Mesenchymal stem cell (in vitro differentiated cells and primary cell): ENCODE results near the gene LRRK2.
A peak's percentile ranks its signal among the peaks of the same experiment; 100 is the strongest.
"Not testable (repeated sequence)": the region's sequence is repeated elsewhere in the genome, so short reads cannot be mapped to it uniquely, and the experiment has no call there.

Source experiments
- DNase-seq: peaks from one replicate; pipeline ENCODE4 v3.0.0-alpha.2; 2013
- H2AFZ ChIP-seq: one replicate; pipeline ENCODE4 v1.6.1; 2013; ENCODE audit warnings: low read depth, mild to moderate bottlenecking, control low read depth, inconsistent platforms, low read length, moderate library complexity
- H2AK5ac ChIP-seq: 2 replicates; pipeline ENCODE4 v1.6.1; 2013; ENCODE audit warnings: low read length, moderate library complexity, mild to moderate bottlenecking, inconsistent platforms; ENCODE audit not compliant: severe bottlenecking
- H2BK120ac ChIP-seq: one replicate; pipeline ENCODE4 v1.6.1; 2013; ENCODE audit warnings: low read depth, mild to moderate bottlenecking, inconsistent platforms, low read length, moderate library complexity
- H2BK12ac ChIP-seq, 2 experiments: one replicate each; pipeline ENCODE4 v1.6.1; 2013; ENCODE audit warnings: inconsistent platforms in 2 of 2, low read length in 2 of 2, mild to moderate bottlenecking in 2 of 2, moderate library complexity in 2 of 2, control low read depth in 1 of 2
- H2BK15ac ChIP-seq: one replicate; pipeline ENCODE4 v1.6.1; 2013; ENCODE audit warnings: mild to moderate bottlenecking, low read depth, inconsistent platforms; ENCODE audit not compliant: poor library complexity, severe bottlenecking
- H2BK5ac ChIP-seq: 2 replicates; pipeline ENCODE4 v1.6.1; 2013; ENCODE audit warnings: low read depth, mild to moderate bottlenecking, low read length, control low read depth, inconsistent platforms; ENCODE audit not compliant: poor library complexity, severe bottlenecking
- H3K14ac ChIP-seq, 2 experiments: one replicate each; pipeline ENCODE4 v1.6.1; 2013; ENCODE audit warnings: inconsistent platforms in 2 of 2, low read length in 2 of 2, control low read depth in 1 of 2, mild to moderate bottlenecking in 1 of 2, moderate library complexity in 1 of 2
- H3K18ac ChIP-seq, 2 experiments: one replicate each; pipeline ENCODE4 v1.6.1; 2013; ENCODE audit warnings: inconsistent platforms in 2 of 2, low read length in 2 of 2, control low read depth in 1 of 2, low read depth in 1 of 2, mild to moderate bottlenecking in 1 of 2
- H3K23ac ChIP-seq, 2 experiments: one replicate each; pipeline ENCODE4 v1.6.1; 2013; ENCODE audit warnings: inconsistent platforms in 2 of 2, low read length in 2 of 2, mild to moderate bottlenecking in 2 of 2, moderate library complexity in 2 of 2, control low read depth in 1 of 2
- H3K27ac ChIP-seq: 2 replicates; pipeline ENCODE4 v1.5.1; 2013; ENCODE audit warnings: mild to moderate bottlenecking, moderate library complexity, low read length, control low read depth, inconsistent platforms; ENCODE audit not compliant: poor library complexity, severe bottlenecking
- H3K27me3 ChIP-seq, 2 experiments: 2 replicates each; pipeline versions ENCODE4 v1.6.1 to v1.7.0; 2013; ENCODE audit warnings: low read length in 2 of 2, mild to moderate bottlenecking in 2 of 2, moderate library complexity in 2 of 2, control low read depth in 1 of 2, inconsistent platforms in 1 of 2; ENCODE audit not compliant: control insufficient read depth in 1 of 2, insufficient read depth in 1 of 2
- H3K36me3 ChIP-seq, 2 experiments: 2 replicates each; pipeline versions ENCODE4 v1.6.1 to v1.7.0; 2013; ENCODE audit warnings: low read length in 2 of 2, control low read depth in 1 of 2, inconsistent platforms in 1 of 2, low read depth in 1 of 2, mild to moderate bottlenecking in 1 of 2; ENCODE audit not compliant: insufficient read depth in 2 of 2, control insufficient read depth in 1 of 2
- H3K4ac ChIP-seq, 2 experiments: one replicate each; pipeline ENCODE4 v1.6.1; 2013; ENCODE audit warnings: inconsistent platforms in 2 of 2, low read length in 2 of 2, mild to moderate bottlenecking in 2 of 2, moderate library complexity in 2 of 2, control low read depth in 1 of 2, low read depth in 1 of 2
- H3K4me1 ChIP-seq: 2 replicates; pipeline ENCODE4 v1.6.1; 2013; ENCODE audit warnings: low read depth, low read length, control low read depth; ENCODE audit not compliant: control insufficient read depth, insufficient read depth
- H3K4me2 ChIP-seq: 2 replicates; pipeline ENCODE4 v1.6.1; 2013; ENCODE audit warnings: low read length, mild to moderate bottlenecking, inconsistent platforms; ENCODE audit not compliant: poor library complexity, severe bottlenecking
- H3K4me3 ChIP-seq, 2 experiments: 2 replicates each; pipeline versions ENCODE4 v1.5.1 to v1.7.0; 2013; ENCODE audit warnings: low read length in 2 of 2, mild to moderate bottlenecking in 2 of 2, control low read depth in 1 of 2, low read depth in 1 of 2; ENCODE audit not compliant: insufficient read depth in 1 of 2
- H3K79me1 ChIP-seq: replicated peaks from 2 replicates; pipeline ENCODE4 v1.6.1; 2013; ENCODE audit warnings: mild to moderate bottlenecking, control low read depth, low read length, inconsistent platforms; ENCODE audit not compliant: poor library complexity, severe bottlenecking
- H3K9ac ChIP-seq: 2 replicates; pipeline ENCODE4 v1.7.0; 2013; ENCODE audit warnings: mild to moderate bottlenecking, low read length, moderate library complexity
- H3K9me3 ChIP-seq: 2 replicates; pipeline ENCODE4 v1.7.0; 2013; ENCODE audit warnings: mild to moderate bottlenecking, low read length; ENCODE audit not compliant: control insufficient read depth
- H4K8ac ChIP-seq: one replicate; pipeline ENCODE4 v1.6.1; 2013; ENCODE audit warnings: inconsistent platforms, mild to moderate bottlenecking, low read length, moderate library complexity
- H4K91ac ChIP-seq: one replicate; pipeline ENCODE4 v1.6.1; 2013; ENCODE audit warnings: mild to moderate bottlenecking, low read length, inconsistent platforms
- WGBS: methylation state at CpG from one replicate; pipeline ENCODE4 v1.1.7; 2013; ENCODE audit warnings: mixed read lengths; 5-methylcytosine and 5-hydroxymethylcytosine counted together

The LRRK2 gene

DNA sequence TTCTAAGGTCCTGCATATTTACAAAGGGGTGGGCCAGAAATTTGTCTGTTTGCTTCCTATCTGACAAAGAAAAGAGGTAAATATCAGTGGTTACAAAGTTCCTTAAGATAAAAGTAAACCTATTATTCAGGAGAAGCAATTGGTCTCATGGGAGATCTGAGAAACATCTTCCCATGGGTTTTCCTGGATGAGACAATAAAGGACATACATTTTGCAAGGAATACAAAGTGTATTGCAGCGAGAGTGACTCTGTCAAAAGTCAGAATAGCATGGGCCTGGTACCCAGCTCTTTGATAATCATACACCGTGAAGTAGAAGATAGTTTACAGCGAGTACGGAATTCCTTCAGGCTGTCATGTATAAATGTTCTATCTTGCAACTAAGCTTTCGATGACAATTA, 14.2 kb downstream of the LRRK2 start:
- Histone ChIP-seq H2BK15ac (no peak overlapping the region), H3K4me3 (no peak overlapping the region), H2BK12ac (no peak overlapping the region), H2BK120ac (no peak overlapping the region), H3K9ac (no peak overlapping the region), H3K36me3 (no peaks in the 10 kb centered on the region), H4K91ac (no peak overlapping the region), H3K79me1 (no peaks in the 10 kb centered on the region), H3K23ac (no peak overlapping the region), H3K4me2 (no peak overlapping the region), H3K27ac (no peak overlapping the region), H3K9me3 (no peaks in the 10 kb centered on the region), H3K18ac (no peak overlapping the region), H2BK5ac (no peak overlapping the region), H3K4ac (no peak overlapping the region), H3K27me3 (no peaks in the 10 kb centered on the region), H2AFZ (no peak overlapping the region), H3K4me1 (no peaks in the 10 kb centered on the region), H4K8ac (no peak overlapping the region), H2AK5ac (no peak overlapping the region), H3K14ac (no peak overlapping the region)
- no peak for DNase-seq
- WGBS: 93% methylated on average over 5 of the region's 5 CpGs

DNA sequence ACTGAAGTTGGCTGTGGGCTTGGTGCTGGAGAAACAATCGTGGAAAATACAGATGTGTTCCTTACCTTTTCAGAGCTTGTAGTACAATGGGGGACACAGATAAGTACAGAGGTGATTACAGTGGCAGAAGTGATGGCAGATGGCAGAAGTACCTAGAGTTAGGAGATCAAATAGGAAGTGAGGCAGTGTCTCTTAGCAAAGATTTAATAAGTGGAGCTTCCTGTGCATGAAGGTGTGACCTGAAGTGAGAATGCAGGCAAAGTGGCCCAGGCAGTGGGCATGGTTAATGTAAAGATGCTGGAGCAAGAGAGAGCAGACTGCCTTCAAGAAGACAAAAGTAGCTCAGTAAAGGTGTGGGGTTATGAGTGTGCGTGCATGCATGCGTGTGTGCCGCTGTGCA, 16.0 kb downstream of the LRRK2 start:
- Histone ChIP-seq H3K4me3 (no peak overlapping the region), H2BK120ac (no peak overlapping the region), H3K4me1 (no peaks in the 10 kb centered on the region), H2BK15ac (no peak overlapping the region), H2BK5ac (no peak overlapping the region), H3K27ac (no peak overlapping the region), H2AFZ (no peak overlapping the region), H3K79me1 (no peaks in the 10 kb centered on the region), H3K27me3 (no peaks in the 10 kb centered on the region), H3K36me3 (no peaks in the 10 kb centered on the region), H3K14ac (no peak overlapping the region), H4K91ac (no peak overlapping the region), H3K18ac (no peak overlapping the region), H3K4ac (no peak overlapping the region), H3K9me3 (no peaks in the 10 kb centered on the region), H3K23ac (no peak overlapping the region), H2AK5ac (no peak overlapping the region), H2BK12ac (no peak overlapping the region), H3K9ac (no peak overlapping the region), H3K4me2 (no peak overlapping the region), H4K8ac (no peak overlapping the region)
- no peak for DNase-seq
- 97% methylated on average over 4 of the region's 4 CpGs for WGBS

DNA sequence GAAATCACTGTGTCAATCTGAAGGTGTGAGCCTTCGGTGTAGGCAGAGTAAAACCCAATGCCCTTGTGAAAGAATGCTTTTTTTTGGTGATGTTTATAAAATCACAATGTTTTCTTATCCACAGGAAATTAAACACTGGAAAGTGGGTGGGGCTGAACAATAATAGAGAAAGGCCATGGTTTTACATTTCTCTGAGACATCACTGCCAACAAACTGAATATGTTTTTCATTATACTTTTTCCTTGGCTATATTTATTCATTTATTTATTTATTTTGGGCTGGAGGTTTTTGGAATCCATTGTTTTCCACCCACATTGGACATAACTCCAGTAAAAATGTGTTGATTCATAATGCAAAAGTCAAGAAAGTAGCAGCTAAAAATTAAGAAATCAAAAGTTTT, 16.9 kb downstream of the LRRK2 start:
- H2BK120ac ChIP-seq: no peak overlapping the region
- H2AFZ ChIP-seq: no peak overlapping the region
- H3K4ac ChIP-seq: no peak overlapping the region
- H4K8ac ChIP-seq: no peak overlapping the region
- no peak overlapping the region for H2BK5ac ChIP-seq
- no peak overlapping the region for H3K4me2 ChIP-seq
- no peaks in the 10 kb centered on the region for H3K9me3 ChIP-seq
- no CpG with 5 or more reads among the region's 1 CpG for WGBS
- H3K23ac ChIP-seq: no peak overlapping the region
- H2BK15ac ChIP-seq: no peak overlapping the region
- no peak overlapping the region for H2BK12ac ChIP-seq
- no peaks in the 10 kb centered on the region for H3K4me1 ChIP-seq
- H3K36me3 ChIP-seq: no peaks in the 10 kb centered on the region
- no peaks in the 10 kb centered on the region for H3K79me1 ChIP-seq
- DNase-seq: no peak
- no peak overlapping the region for H4K91ac ChIP-seq
- H3K4me3 ChIP-seq: no peak overlapping the region
- peak overlapping the region; percentile 31 for H3K9ac ChIP-seq
- no peaks in the 10 kb centered on the region for H3K27me3 ChIP-seq
- no peak overlapping the region for H3K18ac ChIP-seq
- no peak overlapping the region for H3K14ac ChIP-seq
- no peak overlapping the region for H3K27ac ChIP-seq
- no peak overlapping the region for H2AK5ac ChIP-seq

DNA sequence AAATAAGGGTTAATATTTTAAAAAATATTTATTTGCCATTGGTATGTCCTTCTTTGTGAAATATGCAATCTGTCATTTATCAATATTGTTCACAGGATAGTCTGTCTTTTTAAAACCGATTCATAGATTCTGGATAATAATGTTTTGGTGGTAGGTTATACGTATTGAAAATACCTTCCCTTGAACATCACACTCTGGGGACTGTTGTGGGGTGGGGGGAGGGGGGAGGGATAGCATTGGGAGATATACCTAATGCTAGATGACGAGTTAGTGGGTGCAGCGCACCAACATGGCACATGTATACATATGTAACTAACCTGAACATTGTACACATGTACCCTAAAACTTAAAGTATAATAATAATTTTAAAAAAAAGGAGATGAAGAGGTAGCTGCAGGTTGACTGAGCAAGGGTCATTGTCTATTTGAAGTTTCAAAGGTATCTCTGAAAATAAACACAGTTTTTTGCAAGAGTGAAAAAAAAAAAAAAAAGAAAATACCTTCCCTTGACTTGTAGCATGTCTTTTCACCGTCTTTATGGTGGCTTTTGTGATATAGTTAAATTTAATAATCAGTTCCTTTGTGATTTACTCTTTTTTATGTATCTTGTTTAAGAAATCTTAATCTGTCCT, 19.8 kb downstream of the LRRK2 start:
- H3K9me3 ChIP-seq, H3K23ac ChIP-seq, H2BK120ac ChIP-seq, H4K91ac ChIP-seq, H2AFZ ChIP-seq, H3K18ac ChIP-seq, H3K9ac ChIP-seq, H3K36me3 ChIP-seq, H3K4me2 ChIP-seq, H3K14ac ChIP-seq, H2BK12ac ChIP-seq, H2BK5ac ChIP-seq, H3K4me3 ChIP-seq, H4K8ac ChIP-seq, H3K79me1 ChIP-seq, H2BK15ac ChIP-seq, H2AK5ac ChIP-seq, H3K4ac ChIP-seq, DNase-seq, H3K27me3 ChIP-seq, H3K4me1 ChIP-seq, H3K27ac ChIP-seq: not testable (repeated sequence)
- WGBS: no CpG with 5 or more reads among the region's 5 CpGs
